Sciatic nerve (tissue), 2 donors: ENCODE results near the gene SATB2. TPM values are rescaled to one million over a fixed set of nuclear protein-coding genes. Genes with fewer than 3 reads are reported as not detected.
A peak's percentile ranks its signal among the peaks of the same experiment; 100 is the strongest.

Experiments used
- ATAC-seq: fragments of 200-7000 bp; cut with Tn5 transposase; one replicate; pipeline ENCODE4 v1.9.1; 2020; ENCODE audit warnings: mild to moderate bottlenecking, moderate library complexity
- DNase-seq: peaks from one replicate; pipeline ENCODE4 v3.0.0-alpha.2; 2020; ENCODE audit warnings: low spot score
- intact Hi-C: fragments of 100-400 bp; cut with DNase I; formaldehyde crosslinking; loops from one replicate; pipeline ENCODE4 v1.14.2; 2022
- total RNA-seq: library from RNA; stranded (reverse); fragmentation: NEBNext Ultra II Directional; extraction: Animal tissue kit (Norgen Biotek cat#: 25700); gene quantifications from one replicate; pipeline ENCODE4 v1.2.1, GENCODE V29; 2021
- donor health status: DM: no; HTN: no; CAD: no.
- donor health status: DM: no; HTN: no; CAD: no.

The SATB2 gene
- total RNA-seq, result 8.8 TPM

DNA sequence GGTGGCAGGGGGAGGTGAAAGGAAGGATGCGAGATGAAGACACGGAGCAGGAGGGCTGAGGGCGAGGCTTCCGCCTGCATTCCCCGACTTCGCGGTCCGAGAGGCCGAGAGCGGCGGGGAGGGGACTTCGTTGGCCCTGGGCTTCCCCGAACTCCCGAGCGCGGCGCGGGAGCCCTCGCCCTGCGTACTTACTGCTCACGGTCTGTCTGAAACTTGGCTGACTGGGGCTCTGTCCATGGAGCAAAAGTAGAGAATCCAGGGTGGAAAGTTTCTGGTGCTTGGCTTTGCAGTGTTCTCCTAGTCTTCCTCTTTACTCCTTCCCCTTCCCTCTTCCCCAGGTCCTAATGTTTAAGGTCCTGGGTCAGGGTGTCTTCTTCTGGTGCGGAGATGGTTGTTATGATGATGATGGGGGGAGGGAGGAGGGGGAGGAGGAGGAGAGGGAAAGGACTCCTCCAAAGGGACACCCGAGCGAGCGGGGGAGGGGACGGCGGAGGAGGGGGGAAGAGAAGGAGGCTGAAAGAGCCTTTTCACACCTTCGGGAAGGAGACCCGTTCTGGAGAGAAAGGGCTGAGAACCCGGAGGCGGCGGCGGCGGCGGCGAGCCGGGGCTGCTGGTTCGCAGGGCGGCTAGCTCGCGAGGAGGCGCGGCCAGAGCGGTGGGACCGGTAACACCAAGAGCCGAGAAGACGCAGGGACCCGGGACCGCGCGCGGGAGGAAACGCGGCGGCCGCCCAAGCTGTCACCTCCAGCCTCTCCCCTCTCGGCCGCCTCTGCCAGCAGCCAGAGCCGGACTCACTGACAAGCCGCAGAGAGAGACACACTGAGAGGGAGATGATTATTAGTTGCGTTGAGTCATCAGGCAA is at the start of gene SATB2:
SATB2 (minus strand) TSS at position 793 of the 862 bp plus-strand sequence. CDS start 1,902 bp downstream, outside the sequence.
- no peak for DNase-seq
- intact Hi-C loops, result no loop called here
- peak; percentile 5 for ATAC-seq

DNA sequence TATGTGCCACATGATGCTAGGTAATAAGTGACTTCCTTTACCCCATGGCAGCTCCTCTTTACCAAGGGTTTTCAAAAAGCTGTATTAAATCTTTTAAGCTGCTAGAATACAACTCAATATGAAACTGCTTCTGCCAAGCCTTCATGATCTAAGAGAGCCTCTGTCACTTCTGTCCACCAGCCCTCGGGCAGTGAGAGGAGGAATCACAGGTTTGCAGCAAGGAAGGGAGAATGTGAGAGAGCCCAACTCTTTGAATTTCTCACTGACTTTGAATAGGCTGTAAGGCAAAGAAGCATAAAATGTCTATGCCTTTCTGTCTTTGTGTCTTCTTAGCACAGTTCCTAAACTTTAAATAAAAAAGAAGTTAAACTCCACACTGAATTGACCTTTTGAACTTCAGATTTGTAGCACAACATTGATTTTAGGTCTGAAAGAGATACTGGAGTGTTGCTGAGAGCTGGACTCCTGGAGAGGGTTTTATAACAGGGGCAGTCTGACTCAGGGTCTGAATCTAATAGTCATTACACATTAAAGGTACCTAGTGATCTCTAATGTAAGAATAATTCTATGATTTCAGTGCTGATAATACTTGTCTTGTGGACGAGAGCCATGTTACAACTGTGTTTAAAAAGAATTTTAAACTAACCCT is 48.1 kb upstream of the SATB2 start:
- DNase-seq (no peak), ATAC-seq (no peak)
- intact Hi-C loops, result no loop called here

DNA sequence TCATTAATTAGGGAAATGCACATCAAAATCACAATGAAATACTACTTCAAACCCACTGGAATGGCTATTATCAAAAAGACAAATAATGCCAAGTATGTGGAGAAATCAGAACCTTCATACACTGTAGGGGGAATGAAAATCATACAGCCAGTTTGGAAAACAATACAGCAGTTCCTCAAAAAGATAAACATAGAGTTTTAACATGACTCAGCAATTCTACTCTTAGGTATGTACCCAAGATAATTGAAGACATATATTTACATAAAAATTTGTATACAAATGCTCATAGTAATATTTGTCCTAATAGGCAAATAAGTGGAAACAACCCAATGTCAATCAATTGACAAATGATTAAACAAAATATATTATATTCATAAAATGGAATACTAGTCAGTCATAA is 45.4 kb upstream of the SATB2 start:
- DNase-seq (no peak), ATAC-seq (no peak)
- intact Hi-C loops, result no loop called here

DNA sequence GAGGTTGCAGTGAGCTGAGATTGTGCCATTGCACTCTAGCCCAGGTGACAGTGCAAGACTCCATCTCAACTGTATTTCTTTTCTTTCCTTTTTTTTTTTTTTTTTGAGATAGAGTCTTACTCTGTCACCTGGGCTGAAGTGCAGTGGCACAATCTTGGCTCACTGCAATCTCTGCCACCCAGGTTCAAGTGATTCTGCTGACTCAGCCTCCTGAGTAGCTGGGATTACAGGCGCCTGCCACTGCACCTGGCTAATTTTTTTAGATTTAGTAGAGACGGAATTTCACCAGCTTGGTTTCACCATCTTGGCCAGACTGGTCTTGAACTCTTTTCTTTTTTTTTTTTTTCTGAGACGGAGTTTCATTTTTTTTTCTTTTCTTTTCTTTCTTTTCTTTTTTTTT is 41.3 kb upstream of the SATB2 start:
- intact Hi-C loops, result no loop called here
- no peak for ATAC-seq
- no peak for DNase-seq

DNA sequence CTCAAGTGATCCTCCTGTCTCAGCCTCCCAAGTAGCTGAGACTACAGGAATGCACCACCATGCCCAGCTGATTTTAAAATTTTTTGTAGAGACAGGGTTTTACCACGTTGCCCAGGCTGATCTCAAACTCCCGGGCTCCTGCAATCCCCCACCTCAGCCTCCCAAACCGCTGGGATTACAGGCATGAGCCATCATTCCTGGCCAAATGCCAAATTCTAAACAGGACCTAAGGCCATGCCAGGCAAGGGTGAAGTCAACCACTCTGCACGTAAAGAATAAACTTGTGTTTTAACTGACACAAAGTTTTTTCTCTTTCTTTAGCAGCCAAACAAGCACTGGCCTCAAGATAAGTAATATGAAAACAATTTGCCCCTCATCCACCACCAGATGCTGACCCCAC is 37.4 kb upstream of the SATB2 start:
- intact Hi-C loops, result no loop called here
- DNase-seq (no peak), ATAC-seq (no peak)

DNA sequence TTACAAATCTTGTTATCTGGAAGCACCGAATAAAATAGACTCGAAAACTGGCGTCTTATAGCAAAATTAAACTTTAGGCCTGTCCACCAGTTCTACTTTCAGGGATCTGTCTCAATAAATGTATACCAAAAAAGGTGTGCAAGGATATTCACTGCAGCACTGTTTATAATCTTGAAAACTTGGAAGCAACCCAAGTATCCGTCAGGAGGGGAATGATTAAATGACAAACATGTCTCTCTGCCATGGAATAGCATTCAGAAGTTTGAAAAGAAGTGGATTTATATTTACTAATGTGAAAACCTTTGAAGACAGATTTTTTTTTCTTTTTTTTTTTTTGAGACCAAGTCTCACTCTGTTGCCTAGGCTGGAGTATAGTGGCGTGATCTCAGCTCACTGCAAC is 32.3 kb upstream of the SATB2 start:
- DNase-seq (no peak), ATAC-seq (no peak)
- intact Hi-C loops, result no loop called here

DNA sequence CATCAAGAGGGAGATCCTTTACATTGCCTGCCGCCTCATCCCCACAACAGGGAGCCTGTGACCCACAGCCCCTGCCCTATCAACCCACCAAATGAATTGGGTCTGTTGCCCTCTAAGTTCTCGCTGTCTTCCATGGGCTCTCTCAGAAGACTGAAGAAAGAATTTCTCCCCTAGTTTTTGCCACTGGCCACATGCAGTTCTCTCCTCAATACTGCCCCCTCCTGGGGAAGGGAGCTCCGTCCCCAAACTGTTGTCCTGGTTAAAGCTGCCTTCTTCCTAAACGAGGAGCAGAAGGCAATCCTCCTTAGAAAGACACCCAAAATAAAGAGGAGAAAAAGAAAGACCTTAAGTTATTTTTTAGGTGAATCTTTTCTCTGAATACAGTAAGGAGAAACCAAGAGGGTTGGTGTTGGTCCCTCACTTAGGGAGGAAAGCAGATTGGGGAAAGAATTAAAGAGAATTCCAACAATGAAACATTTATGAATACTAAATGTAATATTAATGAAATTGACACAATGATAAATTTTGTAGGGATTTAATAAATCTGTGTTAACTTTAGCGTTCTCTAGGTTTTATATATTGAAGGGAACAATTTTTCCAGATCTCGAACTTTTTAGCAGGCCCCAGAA is 31.1 kb upstream of the SATB2 start:
- DNase-seq (no peak), ATAC-seq (peak; percentile 55)
- intact Hi-C loops, result no loop called here

DNA sequence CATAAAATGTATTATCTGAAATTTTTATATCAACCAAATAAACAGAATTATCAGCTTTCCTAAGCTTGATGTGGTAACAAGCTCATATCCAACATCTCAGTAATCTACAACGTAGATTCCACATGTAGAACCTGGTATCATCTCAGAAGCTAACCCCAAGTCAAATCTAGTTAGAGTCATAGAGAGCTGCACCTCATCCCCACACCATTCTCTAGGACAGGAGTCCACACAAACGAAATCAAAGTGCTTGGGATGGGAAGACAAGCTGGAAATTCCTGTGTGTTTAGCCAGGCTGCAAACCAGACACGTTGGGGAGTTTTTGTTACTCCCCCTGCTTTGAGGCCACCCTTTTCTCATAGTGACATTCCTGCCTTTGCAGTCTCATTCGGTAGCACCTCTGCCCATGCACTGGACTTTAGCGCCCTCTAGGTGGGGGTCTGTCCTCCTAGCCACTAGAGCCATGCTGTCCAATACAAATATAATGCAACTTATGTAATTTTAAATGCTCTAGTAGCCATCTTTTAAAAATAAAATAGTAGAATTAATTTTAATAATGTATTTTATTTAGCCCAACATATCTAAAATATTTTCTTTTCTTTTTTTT is 28.1 kb upstream of the SATB2 start:
- DNase-seq (no peak), ATAC-seq (no peak)
- intact Hi-C loops, result no loop called here

DNA sequence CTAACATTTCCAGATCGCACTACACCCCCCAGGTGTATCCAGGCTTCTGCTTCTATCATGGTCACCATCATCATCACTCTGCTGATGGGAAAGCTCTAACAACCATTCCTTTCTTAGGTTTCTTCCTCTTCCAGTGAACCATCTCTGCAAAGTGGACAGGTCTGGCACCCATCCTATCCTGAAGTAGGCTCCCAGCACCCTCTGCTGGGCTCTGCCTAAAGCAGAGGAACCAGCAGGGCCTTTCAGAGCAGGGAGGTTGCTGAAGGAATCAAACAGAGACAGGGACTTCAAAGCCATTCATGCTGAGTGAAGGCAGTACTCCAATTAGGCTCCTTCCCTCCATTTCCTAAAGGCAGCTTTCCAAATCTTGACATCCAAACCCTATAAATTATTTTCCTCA is 27.2 kb upstream of the SATB2 start:
- intact Hi-C loops, result no loop called here
- no peak for DNase-seq
- no peak for ATAC-seq

DNA sequence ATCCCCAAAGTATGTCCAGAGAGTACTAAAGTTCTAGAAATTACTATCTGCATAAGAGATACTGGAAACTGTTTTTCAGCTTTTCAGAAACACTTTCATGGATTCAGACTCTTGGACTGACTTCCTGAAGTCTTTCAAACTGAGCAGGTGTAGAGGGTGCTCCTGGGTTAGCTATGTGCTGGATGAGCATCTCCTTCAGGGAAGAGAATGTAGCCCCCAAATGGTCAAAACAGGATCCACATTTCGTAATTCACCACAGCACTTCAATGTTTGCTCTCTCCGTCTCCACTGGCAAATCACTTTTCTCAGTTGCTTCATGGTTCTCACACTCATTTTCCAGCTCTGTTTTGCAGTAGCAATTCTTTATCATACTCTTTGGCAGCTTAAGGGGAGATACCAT is 23.2 kb upstream of the SATB2 start:
- ATAC-seq (no peak), DNase-seq (no peak)
- intact Hi-C loops, result no loop called here

DNA sequence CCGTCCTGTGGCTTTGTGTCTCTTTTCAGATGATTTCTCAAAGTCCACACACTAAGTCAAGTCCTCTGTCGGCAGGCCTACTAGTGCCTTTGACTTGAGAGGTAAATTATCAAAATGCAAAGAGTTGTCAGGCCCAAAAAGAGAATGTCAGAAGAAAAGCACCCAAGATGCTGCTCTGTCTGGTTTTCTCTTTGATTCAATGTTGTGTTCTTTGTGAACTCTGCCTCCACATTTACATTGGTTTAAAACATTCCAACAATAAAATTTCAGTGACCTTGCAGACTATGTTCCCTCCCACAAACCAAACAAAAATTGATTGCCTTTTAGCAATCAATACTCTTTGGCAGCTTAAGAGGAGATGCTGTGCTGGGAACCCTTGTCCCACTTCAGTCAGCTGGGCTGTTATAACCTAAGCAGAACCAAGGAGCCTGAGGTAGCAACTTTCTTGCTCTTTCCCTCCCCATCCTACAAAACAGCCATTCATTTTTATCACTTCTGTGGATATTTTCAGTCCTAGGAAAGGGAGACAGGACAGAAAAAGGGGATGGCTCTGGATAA is 19.6 kb upstream of the SATB2 start:
- ATAC-seq, result no peak
- intact Hi-C loops, result no loop called here

DNA sequence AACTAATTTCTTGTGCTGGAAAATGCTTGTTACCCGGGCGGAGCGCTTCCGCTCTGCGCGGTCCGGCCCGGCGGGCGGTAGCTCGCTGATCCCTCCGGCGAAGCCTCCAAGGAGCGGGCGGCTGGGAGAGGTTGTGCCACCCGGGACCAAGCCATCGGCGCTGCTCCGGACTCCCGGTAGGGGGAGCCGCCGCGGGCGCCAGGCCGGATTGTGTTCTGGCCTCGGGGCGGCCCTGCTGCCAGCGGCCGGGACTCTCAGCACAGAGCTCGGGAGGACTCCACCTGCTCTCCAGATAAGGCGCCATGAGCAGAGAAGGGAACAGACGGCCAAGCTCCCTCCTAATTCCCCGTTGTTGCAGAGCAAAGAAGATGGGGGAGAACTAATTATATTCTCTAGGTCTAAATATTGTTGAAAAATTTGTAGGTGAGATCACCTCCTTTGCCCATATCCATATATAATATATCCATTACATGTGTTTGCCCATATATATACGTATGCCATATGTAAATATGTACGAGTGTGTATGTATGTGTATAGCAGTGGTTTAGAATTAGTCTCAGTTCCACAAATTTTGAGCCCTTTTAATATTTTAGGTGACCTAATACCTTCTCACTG is 13.8 kb upstream of the SATB2 start:
- DNase-seq, result no peak
- ATAC-seq, result peak; percentile 77
- intact Hi-C loops, result no loop called here

More for the DNA sequence above, 19.6 kb upstream of the SATB2 start:
- DNase-seq, result no peak

DNA sequence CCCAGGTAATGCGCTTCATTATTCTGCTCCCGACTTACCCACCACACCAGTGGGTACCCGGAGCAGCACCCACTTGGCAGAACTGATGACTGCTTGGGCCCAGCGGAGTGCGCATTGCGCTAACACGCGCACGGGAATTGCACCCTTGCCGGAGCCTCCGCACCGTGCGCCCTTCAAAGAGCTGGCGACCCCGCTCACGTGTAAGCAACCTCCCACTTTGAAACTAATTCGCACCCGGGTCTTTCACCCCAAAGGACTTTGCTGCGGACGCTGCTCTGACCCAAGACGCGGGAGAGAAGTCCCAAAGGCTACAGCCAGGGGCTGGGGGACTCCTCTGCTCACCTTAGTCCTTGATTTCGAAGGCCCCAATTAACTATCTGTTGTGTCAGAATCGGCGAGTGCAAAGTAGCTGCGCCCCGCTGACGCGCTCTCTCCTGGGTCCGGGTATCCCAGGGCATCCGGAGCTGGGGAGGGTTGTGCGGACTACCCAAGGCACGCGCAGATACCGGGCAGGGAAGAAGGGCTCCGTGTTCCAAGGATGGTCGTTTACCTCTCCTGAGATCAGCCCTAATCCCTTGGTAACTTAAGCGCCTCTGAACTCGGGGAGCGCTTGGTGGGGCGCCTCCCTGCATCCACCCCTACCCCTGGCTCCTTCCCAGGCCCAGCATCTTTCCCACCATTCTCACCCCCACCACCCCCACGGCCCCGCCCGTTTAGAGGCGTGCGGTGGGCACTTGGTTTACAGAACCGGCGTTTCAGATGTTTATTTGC is 13.1 kb upstream of the SATB2 start:
- ATAC-seq (no peak), DNase-seq (no peak)
- intact Hi-C loops, result no loop called here

DNA sequence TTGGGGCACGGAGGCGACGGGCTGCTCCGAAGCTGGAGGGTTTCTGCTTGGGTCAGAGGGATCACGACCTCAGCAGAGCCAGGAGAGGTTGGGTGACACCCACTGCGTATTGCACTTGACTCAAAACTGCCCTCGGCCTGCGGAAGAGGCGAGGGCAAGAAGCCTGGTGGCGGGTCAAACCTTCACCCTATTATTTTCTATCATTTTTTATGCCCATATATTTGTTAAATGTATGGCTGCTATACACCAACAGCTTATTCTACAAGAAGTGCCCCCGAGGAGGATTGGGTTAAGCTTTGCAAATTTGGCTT is 12.6 kb upstream of the SATB2 start:
- ATAC-seq (no peak), DNase-seq (no peak)
- intact Hi-C loops, result no loop called here

DNA sequence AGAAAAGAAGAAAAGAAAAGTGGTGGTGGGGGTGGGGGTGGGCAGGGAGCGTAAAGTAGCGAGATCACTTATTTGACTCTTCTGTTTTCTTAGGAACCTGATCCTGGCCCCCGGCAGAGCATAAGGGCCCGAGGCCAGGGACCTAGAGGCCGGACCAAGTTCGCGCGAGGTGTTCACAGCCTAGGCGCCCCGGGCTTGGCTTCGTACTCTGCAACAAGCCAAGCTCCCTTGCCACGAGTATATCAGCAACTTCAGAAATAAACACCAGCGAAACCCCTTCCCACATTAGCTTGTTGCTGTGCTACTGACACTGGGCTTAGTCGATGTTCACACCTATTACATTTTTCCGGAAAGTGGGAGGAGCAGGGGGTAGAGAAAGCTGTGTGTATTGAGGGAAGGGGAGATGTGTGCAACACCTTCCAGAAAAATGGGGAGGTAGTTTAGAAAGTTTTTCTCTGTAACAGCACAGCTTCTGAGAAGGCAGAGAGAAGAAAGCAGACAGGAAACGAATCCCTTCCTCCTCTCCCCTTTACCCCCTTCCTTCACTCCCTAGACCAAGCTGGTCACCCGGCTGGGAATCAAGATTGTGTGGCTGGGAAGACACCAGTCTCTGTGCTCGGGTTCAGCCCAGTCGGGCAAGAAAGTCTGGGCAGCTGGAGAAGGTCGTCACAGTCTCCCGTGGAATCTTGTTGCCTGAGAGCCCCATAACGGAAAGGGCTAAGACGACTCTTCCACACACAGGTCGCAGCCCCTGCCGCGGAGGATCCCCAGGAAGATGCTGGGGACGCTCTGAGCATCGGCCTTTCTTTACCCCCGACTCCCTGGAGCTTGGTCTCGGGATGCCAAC is 12.0 kb upstream of the SATB2 start:
- ATAC-seq (no peak), DNase-seq (no peak)
- intact Hi-C loops, result no loop called here

DNA sequence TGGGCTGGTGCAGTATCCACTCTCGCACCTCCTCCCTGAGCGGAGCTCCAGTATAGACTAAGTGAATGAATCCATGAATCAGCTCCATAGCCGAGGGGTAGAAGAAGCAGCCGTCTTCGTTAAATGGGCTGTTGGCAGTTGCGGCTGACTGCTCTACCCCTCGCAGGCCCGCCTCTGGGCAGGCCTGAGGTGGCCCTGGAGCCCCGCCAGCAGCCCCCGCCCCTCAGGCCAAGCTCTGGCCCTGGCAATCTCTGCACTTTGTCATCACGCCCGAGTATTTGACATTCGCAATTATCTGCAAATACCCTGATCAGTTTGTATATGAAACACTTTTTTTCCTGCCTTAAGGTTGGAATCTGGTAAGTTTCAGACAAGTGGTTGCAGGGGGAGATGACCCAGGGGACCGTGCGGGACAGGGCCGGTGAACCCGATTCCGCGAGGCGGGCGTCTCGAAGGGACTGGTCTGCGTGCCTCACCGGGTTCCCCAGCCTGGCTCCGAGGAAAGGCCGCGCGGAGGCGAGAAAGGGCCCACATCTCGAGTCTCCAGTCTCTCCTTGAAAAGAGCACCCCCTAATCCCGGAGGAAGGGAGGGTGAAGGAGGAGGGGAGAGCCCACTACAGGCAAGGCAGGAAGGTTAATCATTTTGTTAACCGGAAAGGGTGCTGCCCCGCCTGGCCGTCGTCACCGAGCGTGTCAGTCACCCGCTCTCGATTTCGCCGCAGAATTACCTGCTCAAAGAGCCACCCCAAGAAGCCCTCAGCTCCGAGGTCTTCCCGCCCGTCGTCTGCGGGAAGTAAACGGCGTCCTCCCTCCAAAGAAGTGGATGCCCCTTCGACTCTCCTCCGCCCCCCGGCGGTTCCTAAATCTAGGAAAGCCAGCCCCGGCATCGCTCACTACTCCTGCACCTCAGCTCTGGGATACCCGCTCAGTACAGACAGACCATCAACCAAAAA is 11.1 kb upstream of the SATB2 start:
- no peak for ATAC-seq
- DNase-seq, result peak; percentile 56
- intact Hi-C loops, result no loop called here
